Smooth muscle cell (in vitro differentiated cells): ENCODE results near the gene TUG1. TPM values are rescaled to one million over a fixed set of nuclear protein-coding genes. Genes with fewer than 3 reads are reported as not detected.

ENCODE experiments used
- DNase-seq: peaks from one replicate; lab custom pipeline; 2025; ENCODE audit not compliant: unreplicated experiment; lab: John Stamatoyannopoulos, UW
- H2AFZ ChIP-seq: fragments of 200-600 bp; sonication (generic); 2 replicates; pipeline ENCODE4 v1.6.0; 2016; ENCODE audit warnings: antibody characterized with exemption, low read depth, mild to moderate bottlenecking
- H3F3A ChIP-seq: fragments of 200-600 bp; sonication (generic); 2 replicates; pipeline ENCODE4 v1.6.0; 2017; ENCODE audit warnings: antibody characterized with exemption, low read depth
- H3K27ac ChIP-seq: fragments of 200-600 bp; sonication (generic); 2 replicates; pipeline ENCODE4 v1.5.1; 2016; ENCODE audit warnings: low read depth, mild to moderate bottlenecking
- H3K27me3 ChIP-seq: fragments of 200-600 bp; sonication (generic); 2 replicates; pipeline ENCODE4 v1.6.1; 2016; ENCODE audit warnings: low read depth, mild to moderate bottlenecking
- H3K36me3 ChIP-seq: fragments of 200-600 bp; sonication (generic); 2 replicates; pipeline ENCODE4 v1.5.1; 2016; ENCODE audit warnings: low read depth
- H3K4me1 ChIP-seq: fragments of 200-600 bp; sonication (generic); 2 replicates; pipeline ENCODE4 v1.5.1; 2016; ENCODE audit warnings: low read depth
- H3K4me2 ChIP-seq: fragments of 200-600 bp; sonication (generic); 2 replicates; pipeline ENCODE4 v1.6.0; 2016; ENCODE audit warnings: mild to moderate bottlenecking
- H3K4me3 ChIP-seq: fragments of 200-600 bp; sonication (generic); 2 replicates; pipeline ENCODE4 v1.5.1; 2016; ENCODE audit warnings: mild to moderate bottlenecking
- H3K79me2 ChIP-seq: fragments of 200-600 bp; sonication (generic); 2 replicates; pipeline ENCODE4 v1.6.0; 2016; ENCODE audit warnings: low read depth, mild to moderate bottlenecking
- H3K9ac ChIP-seq: fragments of 200-600 bp; sonication (generic); 2 replicates; pipeline ENCODE4 v1.6.0; 2016; ENCODE audit warnings: low read depth
- H3K9me3 ChIP-seq: fragments of 200-600 bp; sonication (generic); replicated peaks from 2 replicates; pipeline ENCODE4 v1.5.1; 2016; ENCODE audit warnings: low read depth
- H4K20me1 ChIP-seq: fragments of 200-600 bp; sonication (generic); 2 replicates; pipeline ENCODE4 v1.6.0; 2016; ENCODE audit warnings: low read depth
- WGBS: methylation state at CpG from one replicate; pipeline ENCODE4 v1.1.7; 2016; ENCODE audit warnings: low lambda C conversion rate; 5-methylcytosine and 5-hydroxymethylcytosine counted together
- polyA plus RNA-seq: library from polyadenylated mRNA; unstranded; fragments of >200 nt; fragmentation: Nextera tagmentation; extraction: Ambion mirVana; gene quantifications from 2 replicates; pipeline ENCODE4 v1.2.1, GENCODE V29; 2016
- total RNA-seq: library from RNA; depleted of rRNA; stranded (reverse); fragments of >200 nt; gene quantifications from 2 replicates; pipeline ENCODE4 v1.2.3, GENCODE V29; 2014
- TF ChIP-seq, protein P1 (sequence below): fragments of 200-600 bp; sonication (generic); IDR thresholded peaks from 2 replicates; pipeline ENCODE4 v1.5.1; 2017; ENCODE audit warnings: borderline replicate concordance, mild to moderate bottlenecking, antibody characterized with exemption; ENCODE audit not compliant: insufficient read depth, poor library complexity, severe bottlenecking

Gene TUG1
- total and polyA plus RNA-seq, 2 experiments from 2014 or later: 30.6 to 119 TPM

DNA sequence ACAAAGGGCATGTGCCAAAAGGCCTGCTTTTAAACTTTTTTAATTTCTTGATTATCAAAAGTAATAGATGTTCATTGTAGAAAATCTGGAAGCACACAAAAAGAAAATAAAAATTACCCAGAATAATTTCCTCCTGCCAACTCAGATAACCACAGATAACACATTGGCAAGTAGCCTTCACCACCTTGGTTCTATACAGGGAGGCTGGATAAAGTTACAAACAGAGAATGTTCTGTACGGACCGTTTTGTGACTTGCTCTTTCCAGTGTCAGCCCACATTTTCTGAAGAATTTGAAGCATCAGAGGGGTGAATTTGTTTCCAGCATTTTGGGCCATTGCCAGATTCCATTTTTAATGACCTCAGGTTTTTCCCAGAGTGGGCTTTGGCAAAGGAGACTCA lies 23.5 kb downstream of the TUG1 start:
- H3K9me3 ChIP-seq: no peaks in the 10 kb centered on the region
- no peak overlapping the region for H3K4me3 ChIP-seq
- H3K36me3 ChIP-seq: no peaks in the 10 kb centered on the region
- 74% methylated on average over 2 of the region's 2 CpGs for WGBS
- no peaks in the 10 kb centered on the region for H3K4me1 ChIP-seq
- H3K9ac ChIP-seq: no peak overlapping the region
- no peak overlapping the region for H3K4me2 ChIP-seq
- TF ChIP-seq, protein P1, sequence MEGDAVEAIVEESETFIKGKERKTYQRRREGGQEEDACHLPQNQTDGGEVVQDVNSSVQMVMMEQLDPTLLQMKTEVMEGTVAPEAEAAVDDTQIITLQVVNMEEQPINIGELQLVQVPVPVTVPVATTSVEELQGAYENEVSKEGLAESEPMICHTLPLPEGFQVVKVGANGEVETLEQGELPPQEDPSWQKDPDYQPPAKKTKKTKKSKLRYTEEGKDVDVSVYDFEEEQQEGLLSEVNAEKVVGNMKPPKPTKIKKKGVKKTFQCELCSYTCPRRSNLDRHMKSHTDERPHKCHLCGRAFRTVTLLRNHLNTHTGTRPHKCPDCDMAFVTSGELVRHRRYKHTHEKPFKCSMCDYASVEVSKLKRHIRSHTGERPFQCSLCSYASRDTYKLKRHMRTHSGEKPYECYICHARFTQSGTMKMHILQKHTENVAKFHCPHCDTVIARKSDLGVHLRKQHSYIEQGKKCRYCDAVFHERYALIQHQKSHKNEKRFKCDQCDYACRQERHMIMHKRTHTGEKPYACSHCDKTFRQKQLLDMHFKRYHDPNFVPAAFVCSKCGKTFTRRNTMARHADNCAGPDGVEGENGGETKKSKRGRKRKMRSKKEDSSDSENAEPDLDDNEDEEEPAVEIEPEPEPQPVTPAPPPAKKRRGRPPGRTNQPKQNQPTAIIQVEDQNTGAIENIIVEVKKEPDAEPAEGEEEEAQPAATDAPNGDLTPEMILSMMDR: no peak
- no peaks in the 10 kb centered on the region for H4K20me1 ChIP-seq
- H2AFZ ChIP-seq: no peak overlapping the region
- DNase-seq: no peak
- no peak overlapping the region for H3K27ac ChIP-seq
- H3K27me3 ChIP-seq: no peaks in the 10 kb centered on the region
- no peaks in the 10 kb centered on the region for H3F3A ChIP-seq
- H3K79me2 ChIP-seq: no peaks in the 10 kb centered on the region

DNA sequence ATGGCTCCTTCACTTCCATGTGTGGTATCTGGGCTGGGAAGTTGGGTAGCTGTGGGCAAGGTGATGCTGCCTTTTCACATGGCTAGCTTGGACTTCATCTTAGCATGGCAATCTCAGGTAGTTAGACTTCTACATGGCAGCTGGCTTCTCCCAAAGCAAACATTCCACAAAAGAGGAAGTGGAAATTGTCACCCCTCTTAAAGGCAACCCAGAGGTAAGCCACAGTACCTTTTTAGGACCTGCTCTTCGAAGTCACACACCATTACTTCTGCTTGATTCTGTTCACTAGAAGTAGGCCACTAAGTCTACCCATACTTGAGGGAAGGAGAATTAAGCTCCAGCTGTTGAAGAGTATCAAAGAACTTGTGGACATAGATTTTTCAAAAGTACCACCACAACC lies 25.9 kb downstream of the TUG1 start:
- Histone ChIP-seq H3K4me2 (no peak overlapping the region), H3K79me2 (no peaks in the 10 kb centered on the region), H3K36me3 (no peaks in the 10 kb centered on the region), H3K4me1 (no peaks in the 10 kb centered on the region), H3F3A (no peaks in the 10 kb centered on the region), H3K27ac (no peak overlapping the region), H3K9ac (no peak overlapping the region), H3K9me3 (no peaks in the 10 kb centered on the region), H3K4me3 (no peak overlapping the region), H3K27me3 (no peaks in the 10 kb centered on the region), H2AFZ (no peak overlapping the region), H4K20me1 (no peaks in the 10 kb centered on the region)
- DNase-seq: no peak
- 80% methylated on average over 1 of the region's 1 CpG for WGBS
- TF ChIP-seq, protein P1: no peak

DNA sequence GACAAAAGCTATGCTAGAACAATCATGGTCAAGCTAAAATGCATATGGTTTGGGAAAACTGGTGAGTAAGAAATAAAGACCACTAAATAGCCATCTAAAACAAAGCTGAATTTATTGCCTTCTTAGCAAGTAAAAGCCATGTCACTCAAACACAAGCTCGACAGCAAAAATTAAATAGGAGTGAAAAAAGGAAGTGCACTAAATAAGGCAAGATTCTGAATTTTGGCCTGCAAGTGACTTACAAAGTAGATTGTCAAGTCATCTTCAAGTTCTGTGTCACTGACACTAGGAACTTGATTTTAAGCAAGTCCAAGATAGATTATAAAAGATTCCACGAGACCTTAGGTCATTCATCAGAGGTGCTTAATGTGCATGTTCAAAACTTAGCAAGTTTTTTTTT lies 27.4 kb downstream of the TUG1 start:
- 75% methylated on average over 2 of the region's 2 CpGs for WGBS
- H3K36me3 ChIP-seq: no peaks in the 10 kb centered on the region
- no peaks in the 10 kb centered on the region for H3K9me3 ChIP-seq

DNA sequence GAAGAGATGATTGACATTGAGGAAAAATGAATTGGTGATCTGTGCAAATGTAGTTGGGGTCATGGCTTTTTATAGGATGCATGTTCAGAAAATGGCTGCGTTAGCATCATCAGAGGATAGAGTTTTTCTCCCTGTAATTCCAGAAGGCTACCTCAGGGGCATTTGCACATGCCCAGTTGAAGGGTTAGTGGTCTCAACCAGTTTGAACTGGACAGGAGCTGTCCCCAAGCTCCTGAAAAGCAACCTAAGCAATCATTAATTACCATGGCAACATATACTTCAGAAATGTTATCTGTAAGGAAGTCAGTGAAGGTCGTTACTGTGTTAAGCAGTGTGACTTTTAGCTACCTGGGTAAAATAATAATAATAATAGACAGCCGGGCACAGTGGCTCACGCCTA lies 29.3 kb downstream of the TUG1 start:
- Histone ChIP-seq H3K27ac (no peak overlapping the region), H3K9me3 (no peaks in the 10 kb centered on the region), H4K20me1 (no peaks in the 10 kb centered on the region), H3K4me1 (no peaks in the 10 kb centered on the region), H3K36me3 (no peaks in the 10 kb centered on the region), H3F3A (no peaks in the 10 kb centered on the region), H3K79me2 (no peaks in the 10 kb centered on the region), H2AFZ (no peak overlapping the region), H3K4me3 (no peak overlapping the region), H3K4me2 (no peak overlapping the region), H3K9ac (no peak overlapping the region), H3K27me3 (no peaks in the 10 kb centered on the region)
- TF ChIP-seq, protein P1: no peak
- no peak for DNase-seq
- 84% methylated on average over 4 of the region's 4 CpGs for WGBS

More for the DNA sequence above, 27.4 kb downstream of the TUG1 start:
- no peak overlapping the region for H2AFZ ChIP-seq
- no peak overlapping the region for H3K9ac ChIP-seq
- no peak for DNase-seq
- H4K20me1 ChIP-seq: no peaks in the 10 kb centered on the region
- H3F3A ChIP-seq: no peaks in the 10 kb centered on the region
- H3K4me3 ChIP-seq: no peak overlapping the region
- no peaks in the 10 kb centered on the region for H3K4me1 ChIP-seq
- TF ChIP-seq, protein P1: no peak
- no peak overlapping the region for H3K4me2 ChIP-seq
- no peaks in the 10 kb centered on the region for H3K27me3 ChIP-seq
- H3K79me2 ChIP-seq: no peaks in the 10 kb centered on the region
- no peak overlapping the region for H3K27ac ChIP-seq
